ENCODE measurements around the gene MSI2. TPM values are rescaled to one million over a fixed set of nuclear protein-coding genes. Genes with fewer than 3 reads are reported as not detected.

The MSI2 gene
- total and polyA plus RNA-seq, 2 experiments from 2014 or later, result 18.9 to 41.8 TPM

- no peaks in the 10 kb centered on the region for H3K9me2 ChIP-seq (ENCODE audit: insufficient read depth)
- Mint-ChIP-seq H3K27me3 (ENCODE audit: insufficient read depth, low read depth, poor library complexity) (peaks cover 9% of the 10 kb centered on the region), H3K4me1 (peaks cover 12% of the 10 kb centered on the region), H3K36me3 (ENCODE audit: low read depth) (peaks cover 3% of the 10 kb centered on the region; the same call in 1 of the 3 replicates), H3K4me3 (no peak overlapping the region), H3K27ac (no peak overlapping the region), H3K9me3 (no peaks in the 10 kb centered on the region)
- no peaks in the 10 kb centered on the region for H3K27me3 ChIP-seq (ENCODE audit: insufficient read depth)
- TF ChIP-seq ETS1 (IDR thresholded peaks at IDR 0.05), result no peak
- no peak for TF ChIP-seq EZH2 (IDR thresholded peaks at IDR 0.05; ENCODE audit: low read depth, unreplicated experiment)
- no peak for TF ChIP-seq STAT1 (IDR thresholded peaks at IDR 0.05; ENCODE audit: unreplicated experiment)
- H4K20me1 ChIP-seq (replicated peaks; ENCODE audit: insufficient read depth), result peaks cover 8% of the 10 kb centered on the region
- no peaks in the 10 kb centered on the region for H3F3A ChIP-seq (replicated peaks; ENCODE audit: low read depth)
- H3K4me2 ChIP-seq, result no peak overlapping the region
- H3K79me2 ChIP-seq (replicated peaks; ENCODE audit: insufficient read depth), result no peaks in the 10 kb centered on the region; the same call in none of the 2 replicates
- H2AFZ ChIP-seq, result no peak overlapping the region
- no peak overlapping the region for H3K27ac ChIP-seq (ENCODE audit: low read depth)
- ATAC-seq (no peak), DNase-seq (ENCODE audit: low spot score) (no peak)
- H3K4me3 ChIP-seq, result no peak overlapping the region
- H3K4me1 ChIP-seq (ENCODE audit: insufficient read depth), result no peaks in the 10 kb centered on the region; the same call in 1 of the 2 replicates
- H3K36me3 ChIP-seq (ENCODE audit: insufficient read depth), result no peaks in the 10 kb centered on the region
These were observed 197.6 kb downstream of the MSI2 start for GRCh38 chr17:57453841-57454425.

- H3K27me3 Mint-ChIP-seq (ENCODE audit: insufficient read depth, low read depth, poor library complexity), result peaks cover 9% of the 10 kb centered on the region
- DNase-seq (ENCODE audit: low spot score), result no peak
- H4K20me1 ChIP-seq (replicated peaks; ENCODE audit: insufficient read depth), result peaks cover 12% of the 10 kb centered on the region
- H3K79me2 ChIP-seq (replicated peaks; ENCODE audit: insufficient read depth), result no peaks in the 10 kb centered on the region; the same call in none of the 2 replicates
- no peak overlapping the region for H2AFZ ChIP-seq
- H3K36me3 Mint-ChIP-seq (ENCODE audit: low read depth), result peaks cover 3% of the 10 kb centered on the region; the same call in 1 of the 3 replicates
- no peak overlapping the region; the same call in 1 of the 2 replicates for H3K27ac Mint-ChIP-seq
- ATAC-seq, result no peak
- peaks cover 12% of the 10 kb centered on the region for H3K4me1 Mint-ChIP-seq
- H3K36me3 ChIP-seq (ENCODE audit: insufficient read depth), result no peaks in the 10 kb centered on the region
- H3F3A ChIP-seq (replicated peaks; ENCODE audit: low read depth), result no peaks in the 10 kb centered on the region
- no peak overlapping the region for H3K27ac ChIP-seq (ENCODE audit: low read depth)
- H3K9me3 Mint-ChIP-seq, result no peaks in the 10 kb centered on the region
- no peaks in the 10 kb centered on the region for H3K9me2 ChIP-seq (ENCODE audit: insufficient read depth)
- H3K4me1 ChIP-seq (ENCODE audit: insufficient read depth), result no peaks in the 10 kb centered on the region; the same call in 1 of the 2 replicates
- H3K4me3 ChIP-seq, result no peak overlapping the region
- H3K4me3 Mint-ChIP-seq, result no peak overlapping the region
- H3K27me3 ChIP-seq (ENCODE audit: insufficient read depth), result no peaks in the 10 kb centered on the region
- H3K4me2 ChIP-seq, result 0 out of 2 replicates have a peak overlapping the region, but pooled peaks have one; percentile 43
- no peak for TF ChIP-seq CREB1 (CRISPR knock-in tag; IDR thresholded peaks at IDR 0.05; ENCODE audit: low read depth)
- no peak for TF ChIP-seq NANOG (IDR thresholded peaks at IDR 0.05; ENCODE audit: borderline replicate concordance)
- TF ChIP-seq ZNF462 (CRISPR knock-in tag; IDR thresholded peaks at IDR 0.05), result no peak
- no peak for TF ChIP-seq POLR2AphosphoS5 (IDR thresholded peaks at IDR 0.05; ENCODE audit: low read depth)
- no peak for TF ChIP-seq EZH2phosphoT487 (IDR thresholded peaks at IDR 0.05; ENCODE audit: unreplicated experiment)
- no peak for TF ChIP-seq REST (IDR thresholded peaks at IDR 0.05; ENCODE audit: unreplicated experiment)
- no peak for TF ChIP-seq ETS1 (IDR thresholded peaks at IDR 0.05)
These were observed 198.4 kb downstream of the MSI2 start for GRCh38 chr17:57454729-57455062.

All from GM23338 (cell line).